ENCODE data around the gene SAMD4B.

SAMD4B gene

DNA sequence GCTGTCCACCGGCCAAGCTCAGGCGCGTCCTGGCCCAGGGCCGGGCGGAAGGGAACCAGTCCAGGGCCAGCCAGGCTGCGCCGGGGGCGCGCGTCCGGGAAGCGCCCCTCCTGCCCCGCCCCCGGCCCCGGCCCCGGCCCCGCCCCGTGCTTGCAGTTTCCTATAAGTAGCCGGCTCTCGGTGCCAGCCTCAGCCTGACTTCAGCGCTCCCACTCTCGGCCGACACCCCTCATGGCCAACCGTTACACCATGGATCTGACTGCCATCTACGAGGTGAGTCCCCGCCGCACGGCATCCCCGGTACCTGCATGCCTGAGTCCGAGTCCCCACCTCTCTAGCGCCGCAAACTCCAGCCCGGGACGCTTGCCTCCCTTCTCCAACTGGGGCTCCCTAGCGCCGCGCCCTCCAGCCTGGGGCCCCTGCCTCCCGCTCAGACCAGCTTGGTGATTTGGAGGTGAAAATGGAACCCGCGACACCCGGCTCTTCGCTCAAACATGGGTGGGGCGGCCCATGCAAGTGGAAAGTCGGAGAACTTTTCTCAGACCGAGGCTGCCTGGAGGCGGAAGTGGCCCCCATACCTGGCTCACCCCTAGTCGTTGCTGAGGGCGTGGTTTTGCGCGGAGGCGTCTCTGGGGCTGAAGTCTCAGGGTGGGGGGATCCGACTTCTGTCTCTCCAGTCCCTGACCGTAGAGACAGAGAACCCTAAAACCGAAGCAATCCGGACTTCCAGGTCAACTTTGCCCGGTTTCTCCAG is 64.6 kb downstream of the SAMD4B start, which contains the start of gene ZFP36:
Gene ZFP36 (plus strand): TSS at position 192 of the 754 bp plus-strand sequence. CDS start 58 bp downstream, at position 250.
- Histone ChIP-seq H2BK5ac (ENCODE audit: low read length) (peak within 1 kb of the TSS; percentile 15), H3K9ac (ENCODE audit: low read depth, low read length, poor library complexity) (peak within 1 kb of the TSS; percentile 96), H3K18ac (ENCODE audit: low read length) (peak within 1 kb of the TSS; percentile 98), H3K23ac (ENCODE audit: low read depth, low read length, poor library complexity) (peak within 1 kb of the TSS; percentile 96), H2AFZ (ENCODE audit: low read length) (peak within 1 kb of the TSS; percentile 92), H3K79me1 (ENCODE audit: low read depth, low read length) (no peaks in the 10 kb centered on the region), H4K91ac (ENCODE audit: low read depth, low read length, poor library complexity) (no peak within 1 kb of the TSS), H3K4me1 (ENCODE audit: control insufficient read depth in 2 of 2, insufficient read depth in 1 of 2, low read depth in 1 of 2, low read length in 2 of 2) (peaks cover 26 to 38% of the 10 kb centered on the region in 2 donors), H3K4me2 (ENCODE audit: insufficient read depth, low read length, poor library complexity, severe bottlenecking) (peak within 1 kb of the TSS; percentile 99), H3K36me3 (replicated peaks in 1 of 2; ENCODE audit: control insufficient read depth in 2 of 2, insufficient read depth in 2 of 2, low read length in 2 of 2) (peaks cover 0 to 6% of the 10 kb centered on the region in 2 donors), H3K4me3 (ENCODE audit: low read length in 2 of 2) (peak within 1 kb of the TSS; percentile 82 to 91), H3K4ac (ENCODE audit: low read length) (no peak within 1 kb of the TSS), H2BK15ac (ENCODE audit: low read length) (peak within 1 kb of the TSS; percentile 84), H3K27me3 (ENCODE audit: control insufficient read depth in 3 of 3, insufficient read depth in 3 of 3, low read depth in 1 of 3, low read length in 3 of 3) (peaks cover 0 to 27% (median 0%) of the 10 kb centered on the region in 3 experiments), H2BK120ac (ENCODE audit: low read depth, low read length) (no peak within 1 kb of the TSS), H4K8ac (ENCODE audit: low read depth, low read length) (no peak within 1 kb of the TSS), H3K27ac (replicated peaks; ENCODE audit: low read length) (no peak within 1 kb of the TSS), H3K9me3 (replicated peaks in 1 of 2; ENCODE audit: control insufficient read depth in 2 of 2, insufficient read depth in 1 of 2, low read depth in 1 of 2, low read length in 2 of 2) (no peaks in the 10 kb centered on the region), H2BK12ac (ENCODE audit: low read length) (peak within 1 kb of the TSS; percentile 1), H3K14ac (ENCODE audit: low read length) (no peak within 1 kb of the TSS), H2AK5ac (ENCODE audit: low read depth, low read length) (peak within 1 kb of the TSS; percentile 97)
- WGBS, 2 donors (ENCODE audit: extremely low coverage in 2 of 2, insufficient read length in 2 of 2, insufficient replicate concordance in 1 of 2), result no CpG with 5 or more reads among the region's 56 CpGs
- DNase-seq (ENCODE audit: low spot score), result no peak

DNA sequence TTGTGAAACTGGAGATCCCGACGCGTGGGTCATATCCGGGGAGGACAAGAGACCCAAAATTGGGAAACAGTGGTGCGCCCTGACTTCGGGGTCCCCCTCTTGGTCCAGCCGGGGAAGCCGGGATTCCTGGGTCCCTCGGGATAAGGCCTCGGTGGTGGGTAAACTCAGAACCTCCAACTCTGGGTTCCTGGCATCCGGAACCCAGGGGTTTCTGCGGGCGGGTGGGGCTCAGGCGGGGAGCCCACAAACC is 65.1 kb downstream of the SAMD4B start:
- no peak for DNase-seq (ENCODE audit: low spot score)
- peaks cover 21 to 33% of the 10 kb centered on the region in 2 donors for H3K4me1 ChIP-seq (ENCODE audit: control insufficient read depth in 2 of 2, insufficient read depth in 1 of 2, low read depth in 1 of 2, low read length in 2 of 2)
- peak overlapping the region; percentile 96 for H3K9ac ChIP-seq (ENCODE audit: low read depth, low read length, poor library complexity)
- H2BK12ac ChIP-seq (ENCODE audit: low read length), result no peak overlapping the region
- WGBS, 2 donors (ENCODE audit: extremely low coverage in 2 of 2, insufficient read length in 2 of 2, insufficient replicate concordance in 1 of 2), result no CpG with 5 or more reads among the region's 14 CpGs
- H3K36me3 ChIP-seq (replicated peaks in 1 of 2; ENCODE audit: control insufficient read depth in 2 of 2, insufficient read depth in 2 of 2, low read length in 2 of 2), result peaks cover 0 to 6% of the 10 kb centered on the region in 2 donors
- no peak overlapping the region for H3K23ac ChIP-seq (ENCODE audit: low read depth, low read length, poor library complexity)
- peak overlapping the region; percentile 99 for H3K4me2 ChIP-seq (ENCODE audit: insufficient read depth, low read length, poor library complexity, severe bottlenecking)
- H3K4me3 ChIP-seq (ENCODE audit: low read length in 2 of 2), result peak overlapping the region; percentile 82 to 91
- no peak overlapping the region for H3K27ac ChIP-seq (replicated peaks; ENCODE audit: low read length)
- no peak overlapping the region for H3K14ac ChIP-seq (ENCODE audit: low read length)
- H4K91ac ChIP-seq (ENCODE audit: low read depth, low read length, poor library complexity), result no peak overlapping the region
- peaks cover 0 to 25% (median 0%) of the 10 kb centered on the region in 3 experiments for H3K27me3 ChIP-seq (ENCODE audit: control insufficient read depth in 3 of 3, insufficient read depth in 3 of 3, low read depth in 1 of 3, low read length in 3 of 3)
- H4K8ac ChIP-seq (ENCODE audit: low read depth, low read length), result no peak overlapping the region
- H2BK120ac ChIP-seq (ENCODE audit: low read depth, low read length), result no peak overlapping the region
- peak overlapping the region; percentile 97 for H2AK5ac ChIP-seq (ENCODE audit: low read depth, low read length)
- H3K18ac ChIP-seq (ENCODE audit: low read length), result no peak overlapping the region
- no peaks in the 10 kb centered on the region for H3K9me3 ChIP-seq (replicated peaks in 1 of 2; ENCODE audit: control insufficient read depth in 2 of 2, insufficient read depth in 1 of 2, low read depth in 1 of 2, low read length in 2 of 2)
- no peak overlapping the region for H2BK5ac ChIP-seq (ENCODE audit: low read length)
- H3K79me1 ChIP-seq (ENCODE audit: low read depth, low read length), result no peaks in the 10 kb centered on the region
- H3K4ac ChIP-seq (ENCODE audit: low read length), result no peak overlapping the region
- peak overlapping the region; percentile 84 for H2BK15ac ChIP-seq (ENCODE audit: low read length)
- H2AFZ ChIP-seq (ENCODE audit: low read length), result peak overlapping the region; percentile 92

DNA sequence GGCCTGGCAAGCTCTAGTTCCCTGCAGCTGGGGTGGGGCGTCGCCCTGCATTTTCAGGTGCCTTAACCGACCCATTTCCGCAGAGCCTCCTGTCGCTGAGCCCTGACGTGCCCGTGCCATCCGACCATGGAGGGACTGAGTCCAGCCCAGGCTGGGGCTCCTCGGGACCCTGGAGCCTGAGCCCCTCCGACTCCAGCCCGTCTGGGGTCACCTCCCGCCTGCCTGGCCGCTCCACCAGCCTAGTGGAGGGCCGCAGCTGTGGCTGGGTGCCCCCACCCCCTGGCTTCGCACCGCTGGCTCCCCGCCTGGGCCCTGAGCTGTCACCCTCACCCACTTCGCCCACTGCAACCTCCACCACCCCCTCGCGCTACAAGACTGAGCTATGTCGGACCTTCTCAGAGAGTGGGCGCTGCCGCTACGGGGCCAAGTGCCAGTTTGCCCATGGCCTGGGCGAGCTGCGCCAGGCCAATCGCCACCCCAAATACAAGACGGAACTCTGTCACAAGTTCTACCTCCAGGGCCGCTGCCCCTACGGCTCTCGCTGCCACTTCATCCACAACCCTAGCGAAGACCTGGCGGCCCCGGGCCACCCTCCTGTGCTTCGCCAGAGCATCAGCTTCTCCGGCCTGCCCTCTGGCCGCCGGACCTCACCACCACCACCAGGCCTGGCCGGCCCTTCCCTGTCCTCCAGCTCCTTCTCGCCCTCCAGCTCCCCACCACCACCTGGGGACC is 65.6 kb downstream of the SAMD4B start:
- Histone ChIP-seq H3K14ac (ENCODE audit: low read length) (no peak overlapping the region), H3K4ac (ENCODE audit: low read length) (peak overlapping the region; percentile 27), H2BK15ac (ENCODE audit: low read length) (peak overlapping the region; percentile 27), H3K4me2 (ENCODE audit: insufficient read depth, low read length, poor library complexity, severe bottlenecking) (peak overlapping the region; percentile 99), H2AFZ (ENCODE audit: low read length) (no peak overlapping the region), H4K91ac (ENCODE audit: low read depth, low read length, poor library complexity) (no peak overlapping the region), H3K9me3 (replicated peaks in 1 of 2; ENCODE audit: control insufficient read depth in 2 of 2, insufficient read depth in 1 of 2, low read depth in 1 of 2, low read length in 2 of 2) (no peaks in the 10 kb centered on the region), H2AK5ac (ENCODE audit: low read depth, low read length) (peak overlapping the region; percentile 97), H3K27me3 (ENCODE audit: control insufficient read depth in 3 of 3, insufficient read depth in 3 of 3, low read depth in 1 of 3, low read length in 3 of 3) (peaks cover 0 to 24% (median 0%) of the 10 kb centered on the region in 3 experiments), H2BK120ac (ENCODE audit: low read depth, low read length) (no peak overlapping the region), H3K36me3 (replicated peaks in 1 of 2; ENCODE audit: control insufficient read depth in 2 of 2, insufficient read depth in 2 of 2, low read length in 2 of 2) (peaks cover 0 to 6% of the 10 kb centered on the region in 2 donors), H2BK12ac (ENCODE audit: low read length) (peak overlapping the region; percentile 1), H3K18ac (ENCODE audit: low read length) (peak overlapping the region; percentile 81), H3K27ac (replicated peaks; ENCODE audit: low read length) (no peak overlapping the region), H3K79me1 (ENCODE audit: low read depth, low read length) (no peaks in the 10 kb centered on the region), H3K4me3 (ENCODE audit: low read length in 2 of 2) (peak overlapping the region; percentile 59 to 91), H3K9ac (ENCODE audit: low read depth, low read length, poor library complexity) (no peak overlapping the region), H3K23ac (ENCODE audit: low read depth, low read length, poor library complexity) (peak overlapping the region; percentile 1), H2BK5ac (ENCODE audit: low read length) (no peak overlapping the region), H3K4me1 (ENCODE audit: control insufficient read depth in 2 of 2, insufficient read depth in 1 of 2, low read depth in 1 of 2, low read length in 2 of 2) (peaks cover 19 to 31% of the 10 kb centered on the region in 2 donors), H4K8ac (ENCODE audit: low read depth, low read length) (peak overlapping the region; percentile 31)
- no CpG with 5 or more reads among the region's 40 CpGs for WGBS, 2 donors (ENCODE audit: extremely low coverage in 2 of 2, insufficient read length in 2 of 2, insufficient replicate concordance in 1 of 2)
- DNase-seq (ENCODE audit: low spot score), result no peak

Data from neuronal stem cell (in vitro differentiated cells).